HepG2 (cell line): ENCODE measurements around the gene STUB1. TPM values are rescaled to one million over a fixed set of nuclear protein-coding genes. Genes with fewer than 3 reads are reported as not detected.
A peak's percentile ranks its signal among the peaks of the same experiment; 100 is the strongest.

Experiments
- BORCS8-MEF2B ChIP-seq: sonication (generic); formaldehyde crosslinking; IDR thresholded peaks from 2 replicates; pipeline ENCODE4 v1.8.0; 2022; ENCODE audit warnings: mild to moderate bottlenecking, missing genetic modification reagents
- E2F2 ChIP-seq: sonication (generic); formaldehyde crosslinking; IDR thresholded peaks from 2 replicates; pipeline ENCODE4 v1.4.0; 2020; ENCODE audit warnings: missing genetic modification reagents, borderline replicate concordance
- FIP1L1 ChIP-seq: fragments of 200-400 bp; formaldehyde crosslinking; IDR thresholded peaks from 2 replicates; pipeline ENCODE4 v1.6.1; 2018; ENCODE audit warnings: low read depth, mild to moderate bottlenecking, low read length, moderate library complexity, borderline replicate concordance; ENCODE audit not compliant: insufficient read depth
- FOXO1 ChIP-seq: sonication (generic); formaldehyde crosslinking; IDR thresholded peaks from 2 replicates; pipeline ENCODE4 v1.4.0; 2020; ENCODE audit warnings: missing genetic modification reagents
- HES4 ChIP-seq: sonication (generic); formaldehyde crosslinking; IDR thresholded peaks from 2 replicates; pipeline ENCODE4 v1.9.0; 2021; ENCODE audit warnings: mild to moderate bottlenecking, missing genetic modification reagents, borderline replicate concordance
- IKZF1 ChIP-seq: fragments of 450-650 bp; IDR thresholded peaks from 2 replicates; pipeline ENCODE4 v1.7.1; 2016
- JDP2 ChIP-seq: sonication (generic); formaldehyde crosslinking; IDR thresholded peaks from 2 replicates; pipeline ENCODE4 v1.8.1; 2022; ENCODE audit warnings: missing genetic modification reagents, borderline replicate concordance
- KAT7 ChIP-seq: IDR thresholded peaks from 2 replicates; pipeline ENCODE4 v1.6.1; 2018; ENCODE audit warnings: borderline replicate concordance, missing compliant biosample characterization
- NFKBIZ ChIP-seq: IDR thresholded peaks from 2 replicates; pipeline ENCODE4 v1.6.1; 2018; ENCODE audit warnings: missing genetic modification reagents, missing compliant biosample characterization
- NONO ChIP-seq, 2 experiments: fragments of 450-650 bp in 1 of 2; sonication (generic) in 1 of 2; formaldehyde crosslinking in 1 of 2; IDR thresholded peaks in 1 of 2; conservative IDR thresholded peaks in 1 of 2; 2 replicates each; pipeline versions ENCODE4 v1.6.1 to v1.8.0; 2017 to 2022; ENCODE audit warnings: mild to moderate bottlenecking in 1 of 2, missing genetic modification reagents in 1 of 2, moderate library complexity in 1 of 2
- NR2F1 ChIP-seq, 2 experiments: fragments of 450-650 bp in 1 of 2; formaldehyde crosslinking in 1 of 2; IDR thresholded peaks; 2 replicates each; pipeline versions ENCODE4 v1.5.0 to v1.6.1; 2016 to 2020; ENCODE audit warnings: mild to moderate bottlenecking in 1 of 2, missing compliant biosample characterization in 1 of 2, missing genetic modification reagents in 1 of 2, moderate library complexity in 1 of 2
- POLR2AphosphoS5 ChIP-seq: IDR thresholded peaks from 2 replicates; pipeline ENCODE4 v1.6.1; 2012; ENCODE audit warnings: low read depth, low read length
- RELA ChIP-seq: sonication (generic); formaldehyde crosslinking; IDR thresholded peaks from 2 replicates; pipeline ENCODE4 v1.4.0; 2020; ENCODE audit warnings: missing genetic modification reagents
- RFX3 ChIP-seq: IDR thresholded peaks from 2 replicates; pipeline ENCODE4 v1.6.1; 2016; ENCODE audit warnings: missing biosample characterization, missing genetic modification reagents
- SATB2 ChIP-seq: sonication (generic); formaldehyde crosslinking; IDR thresholded peaks from 2 replicates; pipeline ENCODE4 v1.5.0; 2020; ENCODE audit warnings: missing genetic modification reagents
- SOX6 ChIP-seq, 2 experiments: fragments of 450-650 bp in 1 of 2; sonication (generic) in 1 of 2; formaldehyde crosslinking in 1 of 2; IDR thresholded peaks; 2 replicates each; pipeline versions ENCODE4 v1.4.0 to v1.6.1; 2017 to 2020; ENCODE audit warnings: antibody characterized with exemption in 1 of 2, mild to moderate bottlenecking in 1 of 2, missing genetic modification reagents in 1 of 2
- SRSF4 ChIP-seq: fragments of 200-400 bp; formaldehyde crosslinking; IDR thresholded peaks from one replicate; pipeline ENCODE4 v1.6.1; 2018; ENCODE audit warnings: mild to moderate bottlenecking, low read depth, low read length, moderate library complexity; ENCODE audit not compliant: poor library complexity, severe bottlenecking
- TEAD2 ChIP-seq: sonication (generic); formaldehyde crosslinking; IDR thresholded peaks from 2 replicates; pipeline ENCODE4 v1.9.0; 2021; ENCODE audit warnings: missing genetic modification reagents
- TRAFD1 ChIP-seq: sonication (generic); formaldehyde crosslinking; IDR thresholded peaks from 2 replicates; pipeline ENCODE4 v1.5.1; 2020; ENCODE audit warnings: missing genetic modification reagents, mild to moderate bottlenecking, borderline replicate concordance
- ZBTB44 ChIP-seq: sonication (generic); formaldehyde crosslinking; IDR thresholded peaks from 2 replicates; pipeline ENCODE4 v1.4.0; 2020; ENCODE audit warnings: missing genetic modification reagents
- ZMYM2 ChIP-seq: sonication (generic); formaldehyde crosslinking; IDR thresholded peaks from 2 replicates; pipeline ENCODE4 v1.8.0; 2022; ENCODE audit warnings: mild to moderate bottlenecking, missing genetic modification reagents
- ZNF333 ChIP-seq: sonication (generic); formaldehyde crosslinking; IDR thresholded peaks from 2 replicates; pipeline ENCODE4 v1.4.0; 2020; ENCODE audit warnings: mild to moderate bottlenecking, missing genetic modification reagents, borderline replicate concordance
- ZNF441 ChIP-seq: sonication (generic); formaldehyde crosslinking; IDR thresholded peaks from 2 replicates; pipeline ENCODE4 v1.7.0; 2021; ENCODE audit warnings: missing genetic modification reagents, borderline replicate concordance
- ZNF451 ChIP-seq: sonication (generic); formaldehyde crosslinking; IDR thresholded peaks from 2 replicates; pipeline ENCODE4 v1.5.0; 2020; ENCODE audit warnings: mild to moderate bottlenecking, missing genetic modification reagents
- polyA plus RNA-seq, 8 experiments: library from polyadenylated mRNA; depleted of rRNA in 3 of 8; stranded (reverse) in 7 of 8; unstranded in 1 of 8; fragments of >200 nt; fragmentation: Illumina TruSeq in 4 of 8; extraction: Trizol in 4 of 8; gene quantifications; 2 replicates each; pipeline versions ENCODE4 v1.2.1 to v1.2.3, GENCODE V29; 2011 to 2016; ENCODE audit warnings: low read depth in 4 of 8, missing spikeins in 1 of 8, mixed read lengths in 1 of 8; ENCODE audit not compliant: insufficient read depth in 1 of 8
- total RNA-seq, 5 experiments: library from RNA; depleted of rRNA; stranded (reverse); fragments of >200 nt; fragmentation: Illumina TruSeq; extraction: Trizol; gene quantifications; 2 replicates each; pipeline ENCODE4 v1.2.3, GENCODE V29; 2016; ENCODE audit warnings: low read depth in 1 of 5
- TF ChIP-seq, protein P1 (sequence below): sonication (generic); formaldehyde crosslinking; IDR thresholded peaks from 2 replicates; pipeline ENCODE4 v1.4.0; 2020; ENCODE audit warnings: missing genetic modification reagents

The STUB1 gene
- total and polyA plus RNA-seq, 2 of the 13 experiments (the other 11 are each of a cell fraction or from before 2014, with no cell fraction given), result 52.9 to 78.2 TPM

GRCh38 chr16:642189-643049, 37.8 kb upstream of the STUB1 start (continued):
- TF ChIP-seq RFX3 (CRISPR knock-in tag) (no peak), IKZF1 (no peak), BORCS8-MEF2B (CRISPR knock-in tag) (no peak), POLR2AphosphoS5 (no peak), ZNF451 (CRISPR knock-in tag) (no peak), JDP2 (no peak), NONO (IDR thresholded peaks at IDR 0.05) (no peak), NONO (CRISPR knock-in tag; conservative IDR thresholded peaks at IDR 0.05) (no peak), SRSF4 (no peak), TRAFD1 (no peak), ZNF333 (CRISPR knock-in tag) (no peak), HES4 (peak; percentile 88; the same call in 1 of the 2 replicates), KAT7 (CRISPR knock-in tag) (peak; percentile 79; the same call in 1 of the 2 replicates), SATB2 (CRISPR knock-in tag) (no peak), ZBTB44 (CRISPR knock-in tag) (peak; percentile 31; the same call in 1 of the 2 replicates), ZMYM2 (CRISPR knock-in tag) (no peak), FOXO1 (CRISPR knock-in tag) (no peak), FIP1L1 (no peak), NFKBIZ (CRISPR knock-in tag) (no peak), TEAD2 (CRISPR knock-in tag) (no peak), SOX6 (IDR thresholded peaks at IDR 0.05) (no peak), SOX6 (CRISPR knock-in tag; IDR thresholded peaks at IDR 0.05) (peak; percentile 37; the same call in 1 of the 2 replicates), E2F2 (CRISPR knock-in tag) (0 out of 2 replicates have a peak, but pooled peaks have one; percentile 85), ZNF441 (CRISPR knock-in tag) (no peak), NR2F1 (CRISPR knock-in tag; IDR thresholded peaks at IDR 0.05) (peak in 1 of 2 experiments; percentile 19; a peak in 2 of 4 replicates), RELA (CRISPR knock-in tag) (0 out of 2 replicates have a peak, but pooled peaks have one; percentile 32)
- TF ChIP-seq, protein P1, sequence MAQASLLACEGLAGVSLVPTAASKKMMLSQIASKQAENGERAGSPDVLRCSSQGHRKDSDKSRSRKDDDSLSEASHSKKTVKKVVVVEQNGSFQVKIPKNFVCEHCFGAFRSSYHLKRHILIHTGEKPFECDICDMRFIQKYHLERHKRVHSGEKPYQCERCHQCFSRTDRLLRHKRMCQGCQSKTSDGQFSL (CRISPR knock-in tag), result peak; percentile 82
